Neural progenitor cell (in vitro differentiated cells): ENCODE measurements around the gene PPP6R3.

Experiments
- CTCF ChIP-seq: fragments of 200-600 bp; sonication (generic); IDR thresholded peaks from 2 replicates; pipeline ENCODE4 v1.5.1; 2017; ENCODE audit warnings: antibody characterized with exemption, mild to moderate bottlenecking
- EZH2 ChIP-seq: fragments of 200-600 bp; sonication (generic); IDR thresholded peaks from 2 replicates; pipeline ENCODE4 v1.6.1; 2017; ENCODE audit warnings: antibody characterized with exemption, mild to moderate bottlenecking, moderate library complexity
- EZH2phosphoT487 ChIP-seq: fragments of 200-600 bp; sonication (generic); IDR thresholded peaks from 2 replicates; pipeline ENCODE4 v1.6.1; 2017; ENCODE audit warnings: antibody characterized with exemption

GRCh38 chr11:68488623-68489022, 28.1 kb downstream of the PPP6R3 start:
- no peak for TF ChIP-seq CTCF
- TF ChIP-seq EZH2 = no peak
- no peak for TF ChIP-seq EZH2phosphoT487
